PC-3 (cell line): ENCODE results near the gene MMP20. TPM values are rescaled to one million over a fixed set of nuclear protein-coding genes. Genes with fewer than 3 reads are reported as not detected.
A peak's percentile ranks its signal among the peaks of the same experiment; 100 is the strongest.

Source experiments
- ATAC-seq: fragments of 200-7000 bp; cut with Tn5 transposase; 2 replicates; pipeline ENCODE4 v1.9.1; 2020; ENCODE audit warnings: mild to moderate bottlenecking, moderate library complexity
- BruUV-seq: library from RNA; stranded (reverse); fragments of 400-500 nt; replicated peaks from 2 replicates; lab custom pipeline; 2021; lab: Mats Ljungman, UMichigan
- CTCF ChIA-PET: fragments of 300-600 bp; sonication (Branson Sonifier 250); formaldehyde crosslinking; loops from one replicate; lab custom pipeline; 2022; ENCODE audit warnings: antibody characterized with exemption; lab: Charles Lee
- POLR2A ChIA-PET: fragments of 300-600 bp; sonication (Branson Sonifier 250); formaldehyde crosslinking; loops from one replicate; lab custom pipeline; 2022; ENCODE audit warnings: antibody characterized with exemption; ENCODE audit not compliant: unreplicated experiment; lab: Charles Lee
- DNase-seq: peaks from one replicate; pipeline ENCODE4 v3.0.0-alpha.2; 2015
- H2AFZ ChIP-seq: fragments of 300-600 bp; sonication (generic); 2 replicates; pipeline ENCODE4 v1.6.0; 2016; ENCODE audit warnings: antibody characterized with exemption, low read length
- H3F3A ChIP-seq: fragments of 300-600 bp; sonication (generic); one replicate; pipeline ENCODE4 v1.6.0; 2017; ENCODE audit warnings: antibody characterized with exemption, low read length, control low read depth, mild to moderate bottlenecking; ENCODE audit not compliant: unreplicated experiment
- H3K27ac ChIP-seq: fragments of 300-600 bp; sonication (generic); 2 replicates; pipeline ENCODE4 v1.5.1; 2016; ENCODE audit warnings: mild to moderate bottlenecking, low read length
- H3K27me3 ChIP-seq: fragments of 300-600 bp; sonication (generic); 2 replicates; pipeline ENCODE4 v1.6.1; 2016; ENCODE audit warnings: low read length, mixed read lengths
- H3K36me3 ChIP-seq: fragments of 300-600 bp; sonication (generic); 2 replicates; pipeline ENCODE4 v1.6.1; 2016; ENCODE audit warnings: low read depth, mixed run types, low read length, mixed read lengths
- H3K4me1 ChIP-seq: fragments of 300-600 bp; sonication (generic); 2 replicates; pipeline ENCODE4 v1.5.1; 2016; ENCODE audit warnings: low read length; ENCODE audit not compliant: insufficient read depth
- H3K4me2 ChIP-seq: fragments of 300-600 bp; sonication (generic); 2 replicates; pipeline ENCODE4 v1.6.0; 2016; ENCODE audit warnings: low read length
- H3K4me3 ChIP-seq: fragments of 300-600 bp; sonication (generic); 2 replicates; pipeline ENCODE4 v1.5.1; 2016; ENCODE audit warnings: mild to moderate bottlenecking, low read length, mixed read lengths
- H3K79me2 ChIP-seq: fragments of 300-600 bp; sonication (generic); 2 replicates; pipeline ENCODE4 v1.6.1; 2017; ENCODE audit warnings: low read length, mixed read lengths
- H3K9ac ChIP-seq: fragments of 300-600 bp; sonication (generic); 2 replicates; pipeline ENCODE4 v1.6.0; 2016; ENCODE audit warnings: mild to moderate bottlenecking, low read length
- H3K9me2 ChIP-seq: fragments of 300-600 bp; sonication (generic); replicated peaks from 2 replicates; pipeline ENCODE4 v1.6.1; 2016; ENCODE audit warnings: mixed run types, low read length, mixed read lengths
- H3K9me3 ChIP-seq: fragments of 300-600 bp; sonication (generic); 2 replicates; pipeline ENCODE4 v1.6.1; 2016; ENCODE audit warnings: low read length, mixed read lengths
- H4K20me1 ChIP-seq: fragments of 300-600 bp; sonication (generic); 2 replicates; pipeline ENCODE4 v1.6.1; 2016; ENCODE audit warnings: low read length, mixed read lengths
- CTCF ChIP-seq: fragments of 300-600 bp; sonication (generic); conservative IDR thresholded peaks from 2 replicates; pipeline ENCODE4 v1.5.1; 2017; ENCODE audit warnings: antibody characterized with exemption, low read depth, mild to moderate bottlenecking, low read length
- EZH2 ChIP-seq: fragments of 300-600 bp; sonication (generic); IDR thresholded peaks from one replicate; pipeline ENCODE4 v1.6.1; 2017; ENCODE audit warnings: antibody characterized with exemption, mild to moderate bottlenecking, low read length; ENCODE audit not compliant: unreplicated experiment
- EZH2phosphoT487 ChIP-seq: fragments of 300-600 bp; sonication (generic); IDR thresholded peaks from 2 replicates; pipeline ENCODE4 v1.6.1; 2018; ENCODE audit warnings: mild to moderate bottlenecking, antibody characterized with exemption, low read length, borderline replicate concordance
- intact Hi-C: fragments of 100-400 bp; cut with micrococcal nuclease; formaldehyde crosslinking; loops from 2 replicates; pipeline ENCODE4 v1.9.0; 2023
- total RNA-seq: library from RNA; depleted of rRNA; stranded (reverse); fragments of >200 nt; gene quantifications from 2 replicates; pipeline ENCODE4 v1.2.3, GENCODE V29; 2014

MMP20 gene
- total RNA-seq, 1 experiment from 2014 or later: not detected

GRCh38 chr11:102610200-102610599 is 14.9 kb downstream of the MMP20 start:
- ChIA-PET POLR2A (no interaction called here), CTCF (no interaction called here)
- H3K9me2 ChIP-seq: no peaks in the 10 kb centered on the region
- DNase-seq (no peak), ATAC-seq (no peak)
- no peaks in the 10 kb centered on the region for H4K20me1 ChIP-seq
- no peaks in the 10 kb centered on the region for H3K27me3 ChIP-seq
- H3K27ac ChIP-seq: no peak overlapping the region
- no peak overlapping the region for H2AFZ ChIP-seq
- H3F3A ChIP-seq: no peaks in the 10 kb centered on the region
- intact Hi-C loops: loop anchor here (5.0 kb wide), 2 partner anchors 48 to 158 kb away; partner anchors contain the start of gene TMEM123
- H3K36me3 ChIP-seq: no peaks in the 10 kb centered on the region
- H3K4me2 ChIP-seq: no peak overlapping the region
- BruUV-seq: no TSS peak
- H3K9ac ChIP-seq: no peak overlapping the region
- H3K4me3 ChIP-seq: no peak overlapping the region
- H3K79me2 ChIP-seq: no peaks in the 10 kb centered on the region
- peaks cover 5% of the 10 kb centered on the region; the same call in 1 of the 2 replicates for H3K4me1 ChIP-seq
- H3K9me3 ChIP-seq: no peaks in the 10 kb centered on the region
- TF ChIP-seq EZH2 (no peak), CTCF (no peak), EZH2phosphoT487 (no peak)

GRCh38 chr11:102608699-102609098 is 16.4 kb downstream of the MMP20 start:
- no peak overlapping the region for H3K4me3 ChIP-seq
- ATAC-seq: 0 out of 2 replicates have a peak, but pooled peaks have one; percentile 12
- peak; percentile 69 for DNase-seq
- BruUV-seq: no TSS peak
- POLR2A ChIA-PET: no interaction called here
- H3K27me3 ChIP-seq: no peaks in the 10 kb centered on the region
- H3K4me2 ChIP-seq: no peak overlapping the region
- no peaks in the 10 kb centered on the region for H3K79me2 ChIP-seq
- H3K27ac ChIP-seq: no peak overlapping the region
- no peaks in the 10 kb centered on the region for H3F3A ChIP-seq
- no peak overlapping the region for H2AFZ ChIP-seq
- intact Hi-C loops: no loop called here
- H4K20me1 ChIP-seq: no peaks in the 10 kb centered on the region
- no peaks in the 10 kb centered on the region for H3K9me2 ChIP-seq
- peaks cover 9% of the 10 kb centered on the region; the same call in 1 of the 2 replicates for H3K4me1 ChIP-seq
- H3K36me3 ChIP-seq: no peaks in the 10 kb centered on the region
- H3K9ac ChIP-seq: no peak overlapping the region
- TF ChIP-seq EZH2 (no peak), CTCF (no peak), EZH2phosphoT487 (no peak)
- CTCF ChIA-PET: no interaction called here
- H3K9me3 ChIP-seq: no peaks in the 10 kb centered on the region

- Histone ChIP-seq H3K9me3 (no peaks in the 10 kb centered on the region), H3K36me3 (no peaks in the 10 kb centered on the region), H3K4me2 (no peak overlapping the region), H3K4me1 (peaks cover 19% of the 10 kb centered on the region), H3K9me2 (no peaks in the 10 kb centered on the region), H3K27ac (no peak overlapping the region), H3K9ac (no peak overlapping the region), H3K27me3 (no peaks in the 10 kb centered on the region), H3K79me2 (no peaks in the 10 kb centered on the region), H2AFZ (no peak overlapping the region), H4K20me1 (no peaks in the 10 kb centered on the region), H3K4me3 (no peak overlapping the region), H3F3A (peaks cover 4% of the 10 kb centered on the region)
- ChIA-PET POLR2A (no interaction called here), CTCF (no interaction called here)
- TF ChIP-seq EZH2: no peak
- BruUV-seq: no TSS peak
- ATAC-seq (no peak), DNase-seq (peak; percentile 19)
- intact Hi-C loops: no loop called here
These were observed 20.3 kb downstream of the MMP20 start for GRCh38 chr11:102604875-102605274.
